ENCODE results near the gene DOK4. TPM values are rescaled to one million over a fixed set of nuclear protein-coding genes. Genes with fewer than 3 reads are reported as not detected.
"Not testable (repeated sequence)": the region's sequence is repeated elsewhere in the genome, so short reads cannot be mapped to it uniquely, and the experiment has no call there.

DOK4 gene
- total RNA-seq, 1 experiment from 2014 or later, result 13.1 TPM

GRCh38 chr16:57444711-57445110 lies 41.6 kb downstream of the DOK4 start:
- no peak overlapping the region for H2BK20ac ChIP-seq (ENCODE audit: low read depth, low read length, poor library complexity, severe bottlenecking)
- H3K79me1 ChIP-seq (ENCODE audit: insufficient read depth, low read depth, low read length, poor library complexity, severe bottlenecking), result peaks cover 5% of the 10 kb centered on the region
- H3K27ac Mint-ChIP-seq, result no peak overlapping the region
- no peak overlapping the region for H2AFZ ChIP-seq (ENCODE audit: low read length)
- no peak overlapping the region for H3K4me3 Mint-ChIP-seq
- H3K4me2 ChIP-seq (ENCODE audit: insufficient read depth, insufficient read length, low read length), result no peak overlapping the region
- peaks cover 7 to 15% of the 10 kb centered on the region in 2 experiments for H3K4me1 Mint-ChIP-seq
- no peak overlapping the region for H3K56ac ChIP-seq (ENCODE audit: insufficient read length, low read depth, low read length)
- no peak overlapping the region for H3K27ac ChIP-seq (ENCODE audit: insufficient read length, low read depth, low read length)
- no peaks in the 10 kb centered on the region for H3K4me1 ChIP-seq (ENCODE audit: insufficient read depth, low read length)
- peaks cover 10% of the 10 kb centered on the region for H3K23me2 ChIP-seq (ENCODE audit: insufficient read length, low read depth, low read length, poor library complexity, severe bottlenecking)
- H3K36me3 Mint-ChIP-seq (ENCODE audit: insufficient read depth in 1 of 3, low read depth in 3 of 3), result peaks cover 20 to 26% (median 26%) of the 10 kb centered on the region in 3 experiments
- peaks cover 2% of the 10 kb centered on the region; the same call in 1 of the 2 replicates for H3K79me2 ChIP-seq (ENCODE audit: insufficient read depth, low read length)
- no peaks in the 10 kb centered on the region for H3K27me3 Mint-ChIP-seq (ENCODE audit: low read depth)
- peaks cover 12 to 16% of the 10 kb centered on the region in 2 experiments; a peak in 4 of 5 replicates for H3K9me3 Mint-ChIP-seq
- no peak overlapping the region for H2BK15ac ChIP-seq (ENCODE audit: low read depth, low read length)
- no peak overlapping the region for H3K14ac ChIP-seq (ENCODE audit: insufficient read depth, low read length)
- no peaks in the 10 kb centered on the region for H3K27me3 ChIP-seq (ENCODE audit: insufficient read depth, low read length)
- H2BK12ac ChIP-seq (ENCODE audit: insufficient read length, low read depth, low read length), result no peak overlapping the region
- H2AK5ac ChIP-seq (ENCODE audit: insufficient read length, low read length), result no peak overlapping the region
- no peak overlapping the region for H3K4ac ChIP-seq (ENCODE audit: low read depth, low read length)
- H3K23ac ChIP-seq (ENCODE audit: insufficient read length, low read depth, low read length), result no peak overlapping the region
- H3K9me3 ChIP-seq (ENCODE audit: control insufficient read depth, low read depth, low read length), result no peaks in the 10 kb centered on the region
- H4K5ac ChIP-seq (ENCODE audit: insufficient read length, low read depth, low read length), result no peak overlapping the region
- H2BK120ac ChIP-seq (ENCODE audit: low read depth, low read length, poor library complexity, severe bottlenecking), result no peak overlapping the region
- H4K91ac ChIP-seq (ENCODE audit: insufficient read length, low read depth, low read length), result no peak overlapping the region
- no peaks in the 10 kb centered on the region for H4K20me1 ChIP-seq (ENCODE audit: control insufficient read depth, insufficient read depth, insufficient read length)
- no peak overlapping the region for H3K9ac ChIP-seq (ENCODE audit: extremely low read depth, insufficient read length, low read length)
- H3K18ac ChIP-seq (ENCODE audit: insufficient read length, low read depth, low read length), result no peak overlapping the region
- WGBS (ENCODE audit: extremely low coverage, insufficient read length, low lambda C conversion rate), result no CpG with 5 or more reads among the region's 3 CpGs
- no peak for DNase-seq
- H3T11ph ChIP-seq (ENCODE audit: low read length), result no peak overlapping the region
- TF ChIP-seq CTCF (conservative IDR thresholded peaks at IDR 0.05), result no peak
- no peak overlapping the region for H4K8ac ChIP-seq (replicated peaks; ENCODE audit: insufficient read length, low read depth, low read length)
- no peak overlapping the region for H2BK5ac ChIP-seq (ENCODE audit: insufficient read length, low read length)

- not testable (repeated sequence) for H3K4me1 ChIP-seq (ENCODE audit: insufficient read depth, low read length); DNase-seq; H2BK15ac ChIP-seq (ENCODE audit: low read depth, low read length); H2AK5ac ChIP-seq (ENCODE audit: insufficient read length, low read length); H2BK20ac ChIP-seq (ENCODE audit: low read depth, low read length, poor library complexity, severe bottlenecking); H3K27me3 ChIP-seq (ENCODE audit: insufficient read depth, low read length); H3K9me3 ChIP-seq (ENCODE audit: control insufficient read depth, low read depth, low read length); H3K4me2 ChIP-seq (ENCODE audit: insufficient read depth, insufficient read length, low read length); H3K23ac ChIP-seq (ENCODE audit: insufficient read length, low read depth, low read length); H3K27ac Mint-ChIP-seq; H3K4me1 Mint-ChIP-seq; H4K91ac ChIP-seq (ENCODE audit: insufficient read length, low read depth, low read length); H3K4me3 Mint-ChIP-seq; H3K23me2 ChIP-seq (ENCODE audit: insufficient read length, low read depth, low read length, poor library complexity, severe bottlenecking); H4K20me1 ChIP-seq (ENCODE audit: control insufficient read depth, insufficient read depth, insufficient read length); H3K56ac ChIP-seq (ENCODE audit: insufficient read length, low read depth, low read length); H3K27me3 Mint-ChIP-seq (ENCODE audit: low read depth); H2AFZ ChIP-seq (ENCODE audit: low read length); H2BK12ac ChIP-seq (ENCODE audit: insufficient read length, low read depth, low read length); H3K9ac ChIP-seq (ENCODE audit: extremely low read depth, insufficient read length, low read length); H3K14ac ChIP-seq (ENCODE audit: insufficient read depth, low read length); H3K79me2 ChIP-seq (ENCODE audit: insufficient read depth, low read length); H3K4ac ChIP-seq (ENCODE audit: low read depth, low read length); H3K27ac ChIP-seq (ENCODE audit: insufficient read length, low read depth, low read length); H4K5ac ChIP-seq (ENCODE audit: insufficient read length, low read depth, low read length); H2BK5ac ChIP-seq (ENCODE audit: insufficient read length, low read length); H2BK120ac ChIP-seq (ENCODE audit: low read depth, low read length, poor library complexity, severe bottlenecking); H3T11ph ChIP-seq (ENCODE audit: low read length); H3K18ac ChIP-seq (ENCODE audit: insufficient read length, low read depth, low read length); H4K8ac ChIP-seq (replicated peaks; ENCODE audit: insufficient read length, low read depth, low read length); H3K79me1 ChIP-seq (ENCODE audit: insufficient read depth, low read depth, low read length, poor library complexity, severe bottlenecking)
- Mint-ChIP-seq H3K9me3 (peaks cover 12 to 18% of the 10 kb centered on the region in 2 experiments; a peak in 4 of 5 replicates), H3K36me3 (ENCODE audit: insufficient read depth in 1 of 3, low read depth in 3 of 3) (peaks cover 39 to 58% (median 46%) of the 10 kb centered on the region in 3 experiments)
- no CpG with 5 or more reads among the region's 8 CpGs for WGBS (ENCODE audit: extremely low coverage, insufficient read length, low lambda C conversion rate)
These were observed 45.7 kb downstream of the DOK4 start for GRCh38 chr16:57440551-57440950.

Measured in H9 (cell line).